HepG2 (cell line): ENCODE measurements around the gene COMT. TPM values are rescaled to one million over a fixed set of nuclear protein-coding genes. Genes with fewer than 3 reads are reported as not detected.

ENCODE experiments used
- DBP ChIP-seq: sonication (generic); formaldehyde crosslinking; IDR thresholded peaks from 2 replicates; pipeline ENCODE4 v1.4.0; 2020; ENCODE audit warnings: missing genetic modification reagents; ENCODE audit errors: not compliant biosample characterization
- GLI4 ChIP-seq: sonication (generic); formaldehyde crosslinking; IDR thresholded peaks from 2 replicates; pipeline ENCODE4 v1.5.1; 2020; ENCODE audit warnings: missing genetic modification reagents, mild to moderate bottlenecking, moderate library complexity, borderline replicate concordance
- MNT ChIP-seq: fragments of 450-650 bp; IDR thresholded peaks from 2 replicates; pipeline ENCODE4 v1.6.1; 2016
- RXRB ChIP-seq: IDR thresholded peaks from 2 replicates; pipeline ENCODE4 v1.6.1; 2016; ENCODE audit warnings: borderline replicate concordance, missing genetic modification reagents, missing compliant biosample characterization
- SATB2 ChIP-seq: sonication (generic); formaldehyde crosslinking; IDR thresholded peaks from 2 replicates; pipeline ENCODE4 v1.5.0; 2020; ENCODE audit warnings: missing genetic modification reagents
- THRA ChIP-seq: sonication (generic); formaldehyde crosslinking; IDR thresholded peaks from 2 replicates; pipeline ENCODE4 v1.4.0; 2020; ENCODE audit warnings: missing genetic modification reagents, borderline replicate concordance
- TOPORS ChIP-seq: sonication (generic); formaldehyde crosslinking; IDR thresholded peaks from 2 replicates; pipeline ENCODE4 v1.8.0; 2023; ENCODE audit warnings: mild to moderate bottlenecking, missing genetic modification reagents
- XBP1 ChIP-seq: sonication (generic); formaldehyde crosslinking; IDR thresholded peaks from 2 replicates; pipeline ENCODE4 v1.5.0; 2020; ENCODE audit warnings: missing genetic modification reagents
- ZBTB46 ChIP-seq: sonication (generic); formaldehyde crosslinking; IDR thresholded peaks from 2 replicates; pipeline ENCODE4 v1.4.0; 2020; ENCODE audit warnings: mild to moderate bottlenecking, missing genetic modification reagents, borderline replicate concordance
- ZFY ChIP-seq: sonication (generic); formaldehyde crosslinking; IDR thresholded peaks from 2 replicates; pipeline ENCODE4 v1.4.0; 2020; ENCODE audit warnings: missing genetic modification reagents
- ZMYM3 ChIP-seq: sonication (generic); formaldehyde crosslinking; IDR thresholded peaks from 2 replicates; pipeline ENCODE4 v1.5.1; 2020; ENCODE audit warnings: mild to moderate bottlenecking, missing genetic modification reagents
- ZNF17 ChIP-seq: sonication (generic); formaldehyde crosslinking; IDR thresholded peaks from 2 replicates; pipeline ENCODE4 v1.5.0; 2020; ENCODE audit warnings: mild to moderate bottlenecking, missing genetic modification reagents
- ZNF337 ChIP-seq: sonication (generic); formaldehyde crosslinking; IDR thresholded peaks from 2 replicates; pipeline ENCODE4 v1.5.1; 2020; ENCODE audit warnings: missing genetic modification reagents, low read depth, mild to moderate bottlenecking, borderline replicate concordance
- ZNF362 ChIP-seq: sonication (generic); formaldehyde crosslinking; IDR thresholded peaks from 2 replicates; pipeline ENCODE4 v1.4.0; 2020; ENCODE audit warnings: missing genetic modification reagents, mild to moderate bottlenecking, borderline replicate concordance
- ZNF468 ChIP-seq: sonication (generic); formaldehyde crosslinking; IDR thresholded peaks from 2 replicates; pipeline ENCODE4 v1.8.0; 2022; ENCODE audit warnings: mild to moderate bottlenecking, moderate library complexity, missing genetic modification reagents
- ZNF543 ChIP-seq: sonication (generic); formaldehyde crosslinking; IDR thresholded peaks from 2 replicates; pipeline ENCODE4 v1.4.0; 2020; ENCODE audit warnings: mild to moderate bottlenecking, missing genetic modification reagents
- ZNF557 ChIP-seq: sonication (generic); formaldehyde crosslinking; IDR thresholded peaks from 2 replicates; pipeline ENCODE4 v1.4.0; 2020; ENCODE audit warnings: missing genetic modification reagents
- ZNF784 ChIP-seq: sonication (generic); formaldehyde crosslinking; IDR thresholded peaks from 2 replicates; pipeline ENCODE4 v1.5.1; 2020; ENCODE audit warnings: missing genetic modification reagents, mild to moderate bottlenecking, borderline replicate concordance
- polyA plus RNA-seq, 8 experiments: library from polyadenylated mRNA; depleted of rRNA in 3 of 8; stranded (reverse) in 7 of 8; unstranded in 1 of 8; fragments of >200 nt; fragmentation: Illumina TruSeq in 4 of 8; extraction: Trizol in 4 of 8; gene quantifications; 2 replicates each; pipeline versions ENCODE4 v1.2.1 to v1.2.3, GENCODE V29; 2011 to 2016; ENCODE audit warnings: low read depth in 4 of 8, missing spikeins in 1 of 8, mixed read lengths in 1 of 8; ENCODE audit not compliant: insufficient read depth in 1 of 8
- total RNA-seq, 5 experiments: library from RNA; depleted of rRNA; stranded (reverse); fragments of >200 nt; fragmentation: Illumina TruSeq; extraction: Trizol; gene quantifications; 2 replicates each; pipeline ENCODE4 v1.2.3, GENCODE V29; 2016; ENCODE audit warnings: low read depth in 1 of 5

Gene COMT
- total and polyA plus RNA-seq, 2 of the 13 experiments (the other 11 are each of a cell fraction or from before 2014, with no cell fraction given) = 156 to 162 TPM

- TF ChIP-seq MNT = no peak
- peak; percentile 83 for TF ChIP-seq THRA (CRISPR knock-in tag)
- TF ChIP-seq ZBTB46 (CRISPR knock-in tag) = no peak
- TF ChIP-seq ZNF543 (CRISPR knock-in tag) = peak; percentile 80; the same call in 1 of the 2 replicates
- TF ChIP-seq XBP1 (CRISPR knock-in tag) = peak; percentile 84; the same call in 1 of the 2 replicates
- TF ChIP-seq RXRB = peak; percentile 87
- TF ChIP-seq SATB2 (CRISPR knock-in tag) = peak; percentile 98
- peak; percentile 84; the same call in 1 of the 2 replicates for TF ChIP-seq ZNF17 (CRISPR knock-in tag)
- peak; percentile 95 for TF ChIP-seq DBP
- peak; percentile 88; the same call in 1 of the 2 replicates for TF ChIP-seq ZNF337 (CRISPR knock-in tag)
- TF ChIP-seq ZMYM3 (CRISPR knock-in tag) = no peak; the same call in 1 of the 2 replicates
- peak; percentile 98; the same call in 1 of the 2 replicates for TF ChIP-seq GLI4
- TF ChIP-seq ZFY (CRISPR knock-in tag) = peak; percentile 73
- peak; percentile 71; the same call in 1 of the 2 replicates for TF ChIP-seq TOPORS (CRISPR knock-in tag)
- peak; percentile 98 for TF ChIP-seq ZNF557 (CRISPR knock-in tag)
- TF ChIP-seq ZNF362 = peak; percentile 27; the same call in 1 of the 2 replicates
- TF ChIP-seq ZNF784 (CRISPR knock-in tag) = peak; percentile 70; the same call in 1 of the 2 replicates
- TF ChIP-seq ZNF468 (CRISPR knock-in tag) = no peak
Measured at GRCh38 chr22:19892257-19892879, 49.2 kb upstream of the COMT start (continued).
